GM12878 (cell line): ENCODE measurements around the gene FOXP1.

Experiments used
- BRCA1 ChIP-seq: IDR thresholded peaks from 2 replicates; pipeline ENCODE4 v1.6.1; 2011; ENCODE audit warnings: low read depth, low read length, improper control_type of control experiment
- CTCF ChIP-seq, 3 experiments: IDR thresholded peaks in 2 of 3; conservative IDR thresholded peaks in 1 of 3; 2 replicates each; pipeline ENCODE4 v1.5.1; 2011; ENCODE audit warnings: low read depth in 3 of 3, low read length in 3 of 3, mild to moderate bottlenecking in 3 of 3, control low read depth in 2 of 3, moderate library complexity in 2 of 3, inconsistent platforms in 1 of 3, mixed read lengths in 1 of 3; ENCODE audit not compliant: control insufficient read depth in 2 of 3, insufficient read depth in 1 of 3; ENCODE audit errors: extremely low read depth in 1 of 3
- NFIC ChIP-seq: IDR thresholded peaks from 2 replicates; pipeline ENCODE4 v1.6.1; 2012; ENCODE audit warnings: low read depth, mild to moderate bottlenecking, inconsistent platforms, low read length, moderate library complexity
- POLR2AphosphoS5 ChIP-seq: IDR thresholded peaks from 2 replicates; pipeline ENCODE4 v1.6.1; 2011; ENCODE audit warnings: mild to moderate bottlenecking, low read length, inconsistent platforms

- TF ChIP-seq BRCA1 (no peak), NFIC (no peak), POLR2AphosphoS5 (no peak), CTCF (IDR thresholded peaks at IDR 0.05 in 2 of 3, conservative IDR thresholded peaks at IDR 0.05 in 1 of 3; ENCODE audit: control insufficient read depth in 2 of 3, extremely low read depth in 1 of 3, insufficient read depth in 1 of 3, low read depth in 3 of 3, low read length in 3 of 3) (no peak)
These were observed 28.9 kb downstream of the FOXP1 start for GRCh38 chr3:71554649-71555048.
